ENCODE measurements around the gene DNAJC18. TPM values are rescaled to one million over a fixed set of nuclear protein-coding genes. Genes with fewer than 3 reads are reported as not detected.

DNAJC18 gene
- polyA plus RNA-seq, 3 donors: 23.8 to 24.9 (median 24.2) TPM

DNA sequence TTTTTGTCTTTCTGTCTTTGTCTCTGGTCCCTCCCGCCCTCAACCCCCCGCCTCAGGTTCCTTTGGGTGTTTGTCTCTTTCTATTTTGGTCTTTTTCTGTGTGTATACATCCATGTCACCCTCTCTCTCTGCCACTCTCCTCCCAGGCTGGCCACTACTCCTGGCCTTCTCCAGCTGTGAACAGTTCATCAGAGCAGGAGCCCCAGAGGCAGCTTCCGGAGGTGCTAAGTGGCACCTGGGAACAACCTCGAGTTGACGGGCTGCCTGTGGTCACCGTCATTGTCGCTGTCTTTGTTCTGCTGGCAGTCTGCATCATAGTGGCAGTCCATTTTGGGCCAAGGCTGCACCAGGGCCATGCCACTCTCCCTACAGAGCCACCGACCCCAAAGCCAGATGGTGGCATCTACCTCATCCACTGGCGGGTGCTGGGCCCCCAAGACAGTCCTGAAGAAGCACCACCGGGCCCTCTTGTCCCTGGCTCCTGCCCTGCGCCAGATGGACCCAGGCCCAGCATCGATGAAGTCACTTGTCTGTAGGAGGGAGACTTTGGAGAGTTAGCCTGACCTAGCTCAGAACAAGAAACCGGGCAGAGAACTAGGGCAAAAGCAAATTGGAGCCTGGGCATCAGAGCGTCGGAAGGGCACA, 33.2 kb upstream of the DNAJC18 start:
- no peak for DNase-seq (ENCODE audit: extremely low read depth in 1 of 11, low read depth in 9 of 11, low spot score in 4 of 11)

DNA sequence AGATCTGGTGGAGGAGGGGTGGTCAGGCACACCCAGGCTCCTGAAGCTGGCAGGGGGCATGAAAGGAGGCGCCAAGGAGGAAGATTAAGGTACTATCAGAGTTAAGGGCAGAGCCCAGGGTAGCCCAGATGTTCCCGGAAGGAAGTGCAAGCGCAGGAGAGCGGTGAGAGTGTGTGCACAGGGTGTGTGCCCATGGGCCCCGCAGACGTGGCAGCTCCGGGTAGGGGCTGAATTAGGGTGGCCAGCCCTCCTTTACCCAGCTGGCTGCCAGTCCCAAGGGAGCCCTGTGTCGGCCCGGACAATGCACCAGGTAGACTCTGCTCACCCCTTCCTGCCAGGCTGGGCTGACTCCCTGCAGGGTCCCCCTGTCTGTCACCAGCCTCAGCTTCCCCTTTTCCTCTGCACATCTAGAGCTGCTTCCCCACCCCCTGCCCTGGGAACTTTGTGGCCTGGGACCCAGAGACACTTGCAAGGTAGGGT, 31.5 kb upstream of the DNAJC18 start, which contains the start of gene SMIM33:
Gene SMIM33 (plus strand): TSS at position 184 of the 480 bp plus-strand sequence. CDS start 118 bp downstream, at position 302.
- no peak for DNase-seq (ENCODE audit: extremely low read depth in 1 of 11, low read depth in 9 of 11, low spot score in 4 of 11)

DNA sequence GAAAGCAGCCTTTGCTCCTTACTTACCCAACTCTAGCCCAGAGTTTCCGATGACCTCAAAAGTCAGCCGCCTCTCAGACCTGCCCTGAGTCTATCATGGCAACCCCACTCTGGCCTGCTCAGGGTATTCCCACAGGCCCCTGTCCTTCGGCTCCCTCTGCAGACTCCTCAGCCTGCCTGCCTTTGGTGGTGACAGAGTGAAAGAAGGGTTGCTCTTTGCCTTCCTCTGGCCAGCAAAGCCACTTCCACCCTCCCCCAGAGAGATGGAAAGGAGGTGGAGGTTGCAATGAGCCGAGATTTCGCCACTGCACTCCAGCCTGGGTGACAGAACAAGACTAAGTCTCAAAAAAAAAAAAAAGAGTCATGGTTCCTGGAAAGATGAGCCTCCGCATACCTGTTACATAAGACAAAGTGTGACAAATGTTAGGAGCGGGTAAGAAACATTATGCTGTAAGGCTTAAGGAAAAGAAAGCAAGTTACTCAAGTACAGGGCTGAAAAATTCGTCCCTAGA, 29.2 kb upstream of the DNAJC18 start:
- no peak for DNase-seq (ENCODE audit: extremely low read depth in 1 of 11, low read depth in 9 of 11, low spot score in 4 of 11)

DNA sequence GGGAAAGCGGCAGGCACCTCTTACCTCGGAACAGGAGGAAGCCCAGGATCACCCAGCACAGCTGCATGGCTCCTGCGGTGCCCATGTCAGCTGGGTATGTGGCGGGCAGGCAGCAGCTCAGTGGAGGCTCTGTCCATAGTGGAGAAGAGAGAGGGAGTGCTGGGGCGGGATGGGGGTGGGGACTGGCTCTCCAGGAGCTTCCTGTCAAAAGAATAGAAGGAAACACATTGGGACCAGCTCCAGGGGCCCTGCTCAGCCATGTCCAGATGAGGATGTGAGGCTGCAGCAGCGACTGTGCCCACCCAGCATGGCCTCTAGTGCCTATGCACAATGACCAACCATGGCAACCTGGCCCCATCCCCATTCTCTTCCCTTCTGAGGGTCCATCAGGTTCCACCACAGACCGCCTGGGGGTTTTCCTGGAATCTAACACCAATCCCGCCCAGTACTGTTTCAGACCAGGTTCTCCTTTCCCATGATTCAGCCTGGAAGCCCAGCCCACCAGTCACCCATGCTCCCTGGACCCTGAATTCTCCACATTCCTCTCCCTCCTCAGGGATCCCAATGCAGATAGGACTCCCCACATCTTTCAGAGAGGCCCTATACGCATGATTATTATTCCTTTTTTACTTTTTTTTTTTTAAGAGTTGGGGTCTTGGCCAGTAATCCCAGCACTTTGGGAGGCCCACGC, 23.4 kb upstream of the DNAJC18 start, which contains the start of gene ECSCR:
Gene ECSCR (minus strand): TSS at position 158 of the 691 bp plus-strand sequence. CDS start 73 bp downstream, at position 85.
- no peak for DNase-seq (ENCODE audit: extremely low read depth in 1 of 11, low read depth in 9 of 11, low spot score in 4 of 11)

DNA sequence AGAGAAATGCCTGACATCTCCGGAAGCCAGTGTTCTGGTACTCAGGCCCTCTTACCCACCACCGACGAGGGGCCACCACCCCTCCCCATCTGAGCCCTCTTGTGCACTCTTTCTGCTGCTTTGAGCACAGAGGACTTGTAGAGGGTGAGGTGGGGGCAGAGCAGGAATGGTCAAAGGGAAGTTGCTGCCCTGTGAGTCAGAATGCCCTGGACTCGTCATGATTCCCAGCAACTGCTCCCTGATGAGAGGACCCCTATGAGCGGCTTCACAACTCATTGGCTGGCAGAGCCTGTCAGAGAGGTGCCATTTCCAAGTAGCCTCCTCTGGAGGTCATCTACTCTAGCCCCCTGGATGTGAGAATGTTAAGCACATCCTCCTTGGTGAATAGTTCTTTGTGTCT, 22.4 kb upstream of the DNAJC18 start:
- no peak for DNase-seq (ENCODE audit: extremely low read depth in 1 of 11, low read depth in 9 of 11, low spot score in 4 of 11)

DNA sequence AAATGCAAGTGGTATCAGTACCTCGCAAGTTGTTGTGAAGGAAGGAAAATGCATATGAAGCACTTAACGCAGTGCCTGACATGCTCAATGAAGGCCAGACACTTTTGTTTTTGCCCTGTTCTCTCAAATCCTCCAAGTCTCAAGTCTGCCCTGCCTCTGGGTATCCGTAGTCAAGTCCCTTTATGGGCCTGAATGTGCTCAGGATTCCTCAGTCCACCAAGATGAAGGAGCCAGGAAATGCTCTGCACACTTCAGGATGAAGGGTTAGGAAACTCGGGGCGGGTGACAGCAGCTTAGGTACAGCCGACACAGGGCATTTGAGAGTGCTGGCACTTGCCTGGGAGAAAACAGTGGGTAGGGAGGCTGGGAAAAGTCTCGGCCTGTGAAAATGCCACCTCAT, 21.9 kb upstream of the DNAJC18 start:
- no peak for DNase-seq (ENCODE audit: extremely low read depth in 1 of 11, low read depth in 9 of 11, low spot score in 4 of 11)

DNA sequence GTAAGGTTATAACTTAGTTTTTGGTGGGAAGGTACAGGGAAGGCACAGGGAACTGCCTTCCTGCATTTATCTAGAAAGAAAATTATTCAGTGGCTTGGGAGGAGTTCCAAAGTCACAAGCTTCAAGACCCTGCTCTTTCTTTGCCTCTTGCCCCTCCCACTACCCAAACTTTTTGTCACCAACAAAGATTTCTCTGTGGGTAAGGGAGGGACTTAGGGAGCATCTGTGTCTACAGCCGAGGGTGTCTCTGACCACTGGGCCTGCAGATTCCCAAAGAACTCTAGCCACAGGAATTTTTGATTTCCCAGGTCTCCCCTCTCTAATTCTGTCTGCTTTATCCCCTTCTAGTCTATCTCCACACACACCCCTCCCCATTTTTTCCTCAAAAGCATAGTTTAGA, 21.1 kb upstream of the DNAJC18 start:
- no peak for DNase-seq (ENCODE audit: extremely low read depth in 1 of 11, low read depth in 9 of 11, low spot score in 4 of 11)

DNA sequence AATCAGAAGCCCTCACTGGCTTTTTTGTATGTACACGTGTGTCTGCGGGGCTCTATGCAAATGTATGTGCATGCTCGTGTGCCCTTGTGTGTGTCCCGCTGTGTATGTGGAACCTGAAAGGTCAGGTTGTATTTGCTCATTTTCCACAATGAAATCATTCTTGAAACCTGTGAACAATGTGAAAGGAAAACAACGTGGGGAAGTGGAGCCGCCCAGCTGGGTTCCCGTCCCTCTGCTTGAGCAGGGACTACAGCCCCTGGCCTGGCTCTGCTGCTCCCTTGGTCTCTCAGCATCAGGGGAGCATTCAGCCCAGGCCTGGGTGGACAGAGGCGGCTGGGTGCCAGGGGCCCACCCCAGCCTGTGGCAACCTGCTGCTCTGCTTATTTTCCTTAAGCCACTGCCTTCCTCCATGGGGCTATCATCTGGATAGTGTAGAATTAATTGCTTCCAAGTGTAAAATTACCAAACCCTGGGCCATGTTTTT, 20.2 kb upstream of the DNAJC18 start:
- DNase-seq (ENCODE audit: extremely low read depth in 1 of 11, low read depth in 9 of 11, low spot score in 4 of 11): no peak

DNA sequence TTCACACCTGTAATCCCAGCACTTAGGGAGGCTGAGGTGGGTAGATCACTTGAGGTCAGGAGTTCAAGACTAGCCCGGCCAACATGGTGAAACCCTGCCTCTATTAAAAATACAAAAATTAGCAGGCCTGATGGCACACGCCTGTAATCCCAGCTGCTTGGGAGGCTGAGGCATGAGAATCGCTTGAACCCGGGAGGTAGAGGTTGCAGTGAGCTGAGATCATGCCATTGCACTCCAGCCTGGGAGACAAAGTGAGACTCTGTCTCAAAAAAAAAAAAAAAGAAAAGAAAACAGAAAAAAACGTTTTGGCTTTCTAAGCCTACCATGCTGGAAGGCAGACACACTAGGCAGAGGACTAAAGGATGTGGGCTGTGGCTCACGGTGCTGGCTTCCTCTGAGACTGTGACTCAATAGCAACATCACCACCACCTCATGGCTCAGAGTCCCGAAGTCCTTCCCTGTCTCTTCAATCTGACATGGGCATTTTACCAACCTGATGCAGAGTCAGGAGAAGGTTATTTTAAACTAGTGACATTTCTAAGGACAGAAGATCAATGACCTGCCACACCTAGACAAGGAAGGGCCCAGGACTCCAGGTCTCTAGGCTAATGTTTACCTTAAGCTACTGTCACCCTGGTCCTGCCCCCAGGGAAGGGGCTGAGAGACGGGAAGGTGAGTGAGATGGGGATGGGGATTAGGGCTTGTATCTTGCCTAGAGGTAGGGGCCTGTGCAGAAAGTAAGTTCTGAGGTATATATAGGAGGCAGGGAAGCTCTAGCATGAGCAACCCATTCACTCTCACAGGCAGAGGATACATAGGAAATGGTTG, 19.5 kb upstream of the DNAJC18 start:
- DNase-seq (ENCODE audit: extremely low read depth in 1 of 11, low read depth in 9 of 11, low spot score in 4 of 11): no peak

DNA sequence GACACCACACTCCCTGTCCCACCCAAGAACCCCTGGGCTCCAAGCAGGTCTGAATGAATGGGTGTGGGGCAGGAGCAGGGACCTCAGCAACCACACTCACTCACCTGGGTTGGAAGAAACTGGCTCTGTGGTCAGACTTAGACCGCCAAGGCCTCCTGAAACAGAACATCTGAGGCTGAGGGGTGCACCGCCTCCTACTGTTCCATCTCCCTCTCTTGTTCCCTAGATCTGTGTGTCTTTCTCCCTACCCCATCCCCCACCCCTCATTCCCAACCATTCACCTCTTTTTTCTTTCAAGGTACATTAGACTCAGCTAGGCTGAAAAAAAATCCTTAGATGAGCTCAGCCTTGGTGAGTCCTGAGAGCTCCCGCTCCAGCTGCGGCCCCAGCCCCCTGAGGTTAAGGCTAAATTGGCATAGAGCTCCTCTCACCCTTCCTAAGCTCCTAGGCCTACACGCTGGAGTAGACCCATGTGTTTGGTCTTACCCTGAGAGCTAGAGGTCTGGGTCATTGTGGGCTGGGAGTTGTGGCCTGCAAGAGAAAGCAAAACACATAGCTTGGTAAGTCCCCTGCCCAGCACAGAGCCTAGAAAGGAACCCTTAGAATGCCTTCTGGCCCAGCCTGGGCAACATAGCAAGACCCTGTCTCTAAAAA, 18.5 kb upstream of the DNAJC18 start:
- no peak for DNase-seq (ENCODE audit: extremely low read depth in 1 of 11, low read depth in 9 of 11, low spot score in 4 of 11)

DNA sequence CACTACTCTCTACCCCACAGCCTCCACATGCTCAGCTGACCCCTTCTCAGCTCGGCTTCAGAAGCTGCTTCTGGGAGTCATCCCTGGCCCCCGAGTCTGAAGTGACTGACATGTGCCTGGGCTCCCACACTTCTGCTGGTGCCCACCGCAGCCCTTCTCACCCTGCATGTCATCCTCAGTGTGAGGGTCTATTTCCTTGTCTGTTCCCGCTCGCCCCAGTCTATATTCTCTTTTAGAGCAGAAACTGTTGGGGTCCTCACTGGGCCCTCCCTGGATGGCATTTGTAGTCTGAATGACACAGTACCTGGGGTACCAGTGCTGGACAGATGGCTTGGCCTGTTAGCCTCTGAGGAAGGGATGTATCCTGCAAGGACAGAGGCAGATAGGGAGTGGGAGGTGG, 17.9 kb upstream of the DNAJC18 start:
- DNase-seq (ENCODE audit: extremely low read depth in 1 of 11, low read depth in 9 of 11, low spot score in 4 of 11): no peak

DNA sequence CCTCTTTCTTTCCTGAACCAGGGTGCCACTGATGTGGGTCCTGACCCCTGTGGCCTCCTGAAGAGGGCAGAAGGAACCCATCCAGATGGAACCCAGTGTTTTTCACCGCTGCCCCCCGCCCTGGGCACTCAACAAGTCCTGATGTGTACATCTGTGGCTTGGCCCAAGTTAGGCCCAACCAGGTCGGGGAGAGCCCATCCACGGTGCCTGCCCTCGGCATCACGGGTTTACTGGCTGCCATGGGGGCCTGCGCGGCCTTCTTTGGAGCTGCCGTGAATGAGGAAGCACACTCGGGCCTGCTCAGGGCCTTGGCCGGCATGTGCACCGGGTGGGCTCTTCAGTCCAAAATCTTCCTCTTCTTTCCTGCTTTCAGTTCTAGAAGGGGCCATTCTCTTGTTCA, 17.5 kb upstream of the DNAJC18 start:
- no peak for DNase-seq (ENCODE audit: extremely low read depth in 1 of 11, low read depth in 9 of 11, low spot score in 4 of 11)

DNA sequence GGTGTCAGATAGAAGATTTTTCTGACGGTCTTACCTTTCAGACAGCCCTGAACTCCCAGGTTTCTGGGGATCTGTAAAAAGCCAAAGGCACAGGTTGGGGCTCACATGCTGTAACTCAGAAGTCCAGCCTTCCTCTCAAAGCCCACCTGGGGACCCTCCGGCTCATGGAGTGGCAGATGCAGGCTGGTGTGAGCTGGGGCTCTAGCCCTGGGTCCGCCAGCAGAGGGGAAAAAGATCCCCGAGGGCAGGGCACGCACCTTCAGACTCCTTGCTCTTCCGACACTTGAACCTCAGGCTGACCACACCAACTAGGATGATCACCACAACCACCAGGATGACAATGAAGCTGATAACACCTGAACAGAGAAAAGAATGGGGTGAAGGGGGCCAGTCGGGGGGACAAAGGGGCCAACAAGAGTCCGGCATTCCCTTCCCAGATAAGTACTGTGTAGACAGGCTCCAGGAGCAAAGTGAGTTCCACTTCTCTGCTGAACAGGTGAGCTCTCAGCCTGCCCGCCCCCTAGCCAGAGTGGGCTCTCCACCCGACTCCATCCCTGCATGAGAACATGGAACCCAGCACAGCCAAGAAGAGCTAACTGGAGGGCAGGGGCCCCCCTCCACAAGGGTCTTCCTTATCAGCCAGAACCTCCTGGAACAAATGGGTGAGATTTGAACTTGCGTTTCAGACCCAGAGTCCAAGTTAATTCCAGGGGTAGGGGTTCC, 15.4 kb upstream of the DNAJC18 start:
- no peak for DNase-seq (ENCODE audit: extremely low read depth in 1 of 11, low read depth in 9 of 11, low spot score in 4 of 11)

DNA sequence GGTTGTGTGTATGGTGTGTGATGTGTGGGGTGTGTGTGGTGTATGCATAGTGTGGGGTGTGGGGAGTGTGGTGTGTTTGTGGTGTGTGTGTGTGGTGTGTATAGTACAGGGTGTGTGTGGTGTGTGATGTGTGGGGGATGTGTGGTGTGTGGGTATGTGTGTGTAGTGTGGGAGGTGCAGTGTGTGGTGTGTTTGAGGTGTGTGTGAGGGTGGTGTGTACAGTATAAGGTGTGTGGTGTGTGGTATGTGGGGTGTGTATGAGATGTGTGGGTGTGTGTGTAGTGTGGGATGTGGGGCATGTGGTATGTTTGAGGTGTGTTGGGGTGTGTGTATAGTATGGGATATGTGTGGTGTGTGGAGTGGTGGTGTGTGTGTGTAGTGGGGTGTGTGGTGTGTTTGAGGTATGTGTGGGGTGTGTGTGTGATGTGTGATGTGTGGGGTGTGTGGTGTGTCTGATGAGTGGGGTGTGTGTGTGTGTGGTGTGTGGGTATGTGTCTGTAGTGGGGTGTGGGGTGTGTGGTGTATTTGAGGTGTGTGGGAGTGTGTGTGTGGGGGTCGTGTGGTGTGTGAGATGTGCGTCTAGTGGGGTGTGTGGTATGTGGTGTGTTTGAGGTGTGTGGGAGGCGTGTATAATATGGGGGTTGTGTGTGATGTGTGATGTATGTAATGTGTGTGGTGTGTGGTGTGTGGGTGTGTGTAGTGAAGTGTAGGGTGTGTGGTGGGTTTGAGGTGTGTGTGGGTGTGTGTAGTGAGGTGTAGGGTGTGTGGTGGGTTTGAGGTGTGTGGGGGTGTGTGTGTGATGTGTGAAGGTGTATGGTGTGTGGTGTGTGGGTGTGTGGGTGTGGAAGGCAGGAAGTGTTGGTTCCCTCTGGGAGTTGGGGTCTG, 14.6 kb upstream of the DNAJC18 start:
- no peak for DNase-seq (ENCODE audit: extremely low read depth in 1 of 11, low read depth in 9 of 11, low spot score in 4 of 11)

DNA sequence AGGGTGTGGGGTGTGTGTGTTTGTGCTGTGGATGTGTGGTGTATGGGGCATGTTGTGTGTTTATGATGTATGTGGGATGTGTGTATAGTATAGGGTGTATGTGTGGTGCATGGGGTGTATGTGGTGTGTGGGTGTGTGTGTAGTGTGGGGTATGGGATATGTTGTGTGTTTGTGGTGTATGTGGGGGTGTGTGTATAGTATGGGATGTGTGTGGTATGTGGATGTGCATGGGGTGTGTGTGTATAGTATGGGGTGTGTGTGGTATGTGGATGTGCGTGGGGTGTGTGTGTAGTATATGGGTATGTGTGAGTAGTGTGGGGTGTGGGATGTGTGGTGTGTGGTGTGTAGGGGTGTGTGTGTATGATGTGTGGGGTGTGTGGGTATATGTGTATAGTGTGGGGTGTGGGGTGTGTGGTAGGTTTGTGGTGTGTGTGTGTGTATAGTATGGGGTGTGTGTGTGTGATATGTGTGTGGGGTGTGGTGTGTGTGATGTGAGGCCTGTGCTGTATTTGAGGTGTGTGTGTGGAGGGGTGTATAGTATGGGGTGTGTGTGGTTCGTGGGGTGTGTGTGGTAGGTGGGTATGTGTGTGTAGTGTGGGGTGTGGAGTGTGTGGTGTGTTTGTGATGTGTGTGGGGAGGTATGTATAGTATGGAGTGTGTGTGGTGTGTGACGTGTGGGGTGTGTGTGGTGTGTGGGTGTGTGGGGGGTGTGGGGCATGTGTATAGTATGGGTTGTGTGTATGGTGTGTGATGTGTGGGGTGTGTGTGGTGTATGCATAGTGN, 12.7 kb upstream of the DNAJC18 start:
- DNase-seq (ENCODE audit: extremely low read depth in 1 of 11, low read depth in 9 of 11, low spot score in 4 of 11): no peak

DNA sequence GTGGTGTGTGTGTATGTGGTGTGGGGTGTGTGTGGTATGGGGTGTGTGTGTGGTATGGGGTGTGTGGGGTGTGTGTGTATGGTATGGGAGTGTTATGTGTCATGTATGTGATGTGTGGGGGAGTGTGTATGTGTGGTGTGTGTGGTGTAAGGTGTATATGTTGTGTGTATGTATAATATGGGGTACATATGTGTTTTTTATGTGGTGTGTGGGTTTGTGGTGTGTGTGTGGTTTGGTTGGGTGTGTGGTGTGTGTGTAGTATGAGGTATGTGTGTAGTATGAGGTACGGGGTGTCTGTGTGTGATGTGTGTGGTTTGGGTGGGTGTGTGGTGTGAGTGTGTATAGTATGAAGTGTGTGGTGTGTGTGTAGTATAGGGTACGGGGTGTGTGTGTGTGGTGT, 11.9 kb upstream of the DNAJC18 start:
- no peak for DNase-seq (ENCODE audit: extremely low read depth in 1 of 11, low read depth in 9 of 11, low spot score in 4 of 11)

Measured in renal cortex interstitium (tissue), 11 donors.